SKM-1 treated with dmso at 0.1 percent for 144 hours (cell line): ENCODE measurements around the gene TM4SF5.

Experiments used
- DNase-seq: peaks from one replicate; lab custom pipeline; 2025; ENCODE audit not compliant: unreplicated experiment; lab: John Stamatoyannopoulos, UW

Gene TM4SF5

GRCh38 chr17:4744999-4745969, 26.4 kb upstream of the TM4SF5 start:
- DNase-seq = no peak

- DNase-seq = no peak
Measured at GRCh38 chr17:4747847-4748246, 23.8 kb upstream of the TM4SF5 start.

- no peak for DNase-seq
Measured at GRCh38 chr17:4748686-4749085, 23.0 kb upstream of the TM4SF5 start.

DNA sequence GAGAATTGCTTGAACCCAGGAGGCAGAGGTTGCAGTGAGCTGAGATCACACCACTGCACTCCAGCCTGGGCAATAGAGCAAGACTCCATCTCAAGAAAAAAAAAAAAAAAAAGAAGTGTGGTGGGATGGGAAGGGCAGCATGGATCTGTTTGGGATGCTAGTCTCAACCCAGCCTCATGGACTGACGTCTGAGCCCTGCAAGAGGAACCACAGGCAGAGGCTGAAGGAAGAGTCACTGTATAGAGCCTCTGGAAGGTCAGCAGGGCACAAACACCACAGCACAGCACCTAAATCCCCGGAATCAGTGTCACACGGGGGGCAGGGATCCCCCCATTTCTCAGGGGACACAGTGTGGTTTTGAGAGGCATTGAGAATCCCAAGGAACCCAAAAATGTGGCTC, 21.1 kb upstream of the TM4SF5 start:
- no peak for DNase-seq

GRCh38 chr17:4751932-4752331, 19.8 kb upstream of the TM4SF5 start:
- no peak for DNase-seq

- DNase-seq = no peak
Measured at GRCh38 chr17:4753392-4753791, 18.3 kb upstream of the TM4SF5 start.

DNA sequence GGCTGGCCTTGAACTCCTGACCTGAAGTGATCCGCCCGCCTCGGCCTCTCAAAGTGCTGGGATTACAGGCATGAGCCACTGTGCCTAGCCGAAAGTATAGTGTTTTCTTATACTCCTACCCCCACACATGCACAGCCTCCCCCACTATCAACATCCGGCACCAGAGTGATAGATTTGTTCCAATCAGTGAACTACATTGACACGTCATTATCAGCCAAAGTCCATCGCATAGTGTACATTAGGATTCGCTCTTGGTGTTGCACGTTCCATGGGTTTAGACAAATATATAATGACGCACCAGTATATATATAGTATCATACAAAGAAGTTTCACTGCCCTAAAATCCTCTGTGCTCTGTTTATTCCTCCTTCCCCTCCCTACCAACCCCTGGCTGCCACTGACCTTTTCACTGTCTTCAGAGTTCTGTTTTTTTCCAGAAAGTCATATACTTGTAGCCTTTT, 11.9 kb upstream of the TM4SF5 start:
- DNase-seq = no peak

- peak; percentile 67 for DNase-seq
Measured at GRCh38 chr17:4764595-4764994, 7.1 kb upstream of the TM4SF5 start.

DNA sequence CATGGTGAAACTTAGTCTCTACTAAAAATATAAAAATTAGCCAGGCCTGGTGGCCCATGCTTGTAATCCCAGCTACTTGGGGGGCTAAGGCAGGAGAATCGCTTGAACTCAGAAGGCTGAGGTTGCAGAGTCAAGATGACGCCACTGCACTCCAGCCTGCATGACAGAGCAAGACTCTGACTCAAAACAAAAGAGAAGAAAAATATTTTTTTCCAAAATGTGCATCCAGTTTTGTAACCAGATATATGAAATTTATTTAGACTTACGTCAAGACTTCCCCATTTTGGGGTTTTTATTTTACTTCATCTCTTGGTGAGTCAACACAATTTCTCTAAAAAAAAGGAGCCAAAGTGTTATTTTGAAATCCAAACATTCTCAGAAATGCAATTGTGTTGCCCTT, 5.5 kb upstream of the TM4SF5 start:
- DNase-seq = no peak

DNA sequence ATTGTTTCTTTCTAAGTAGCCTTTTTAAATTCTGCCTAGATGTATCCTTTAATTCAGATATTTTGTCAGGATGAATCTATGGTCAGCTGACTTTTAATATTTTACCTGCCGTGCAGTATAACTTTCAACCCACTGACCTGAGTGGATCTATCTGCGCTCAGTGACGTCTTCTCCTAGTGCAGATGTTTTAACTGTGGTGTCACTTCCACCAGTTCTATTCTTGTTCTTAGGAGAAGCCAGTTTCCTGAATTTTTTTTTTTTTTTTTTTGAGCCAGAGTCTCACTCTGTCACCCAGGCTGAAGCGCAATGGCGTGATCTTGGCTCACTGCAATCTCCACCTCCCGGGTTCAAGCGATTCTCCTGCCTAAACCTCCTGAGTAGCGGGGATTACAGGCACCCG, 5.0 kb upstream of the TM4SF5 start:
- no peak for DNase-seq

- DNase-seq = no peak
Measured at GRCh38 chr17:4768298-4768697, 3.4 kb upstream of the TM4SF5 start.

GRCh38 chr17:4769628-4770027, 2.1 kb upstream of the TM4SF5 start:
- DNase-seq = no peak

DNA sequence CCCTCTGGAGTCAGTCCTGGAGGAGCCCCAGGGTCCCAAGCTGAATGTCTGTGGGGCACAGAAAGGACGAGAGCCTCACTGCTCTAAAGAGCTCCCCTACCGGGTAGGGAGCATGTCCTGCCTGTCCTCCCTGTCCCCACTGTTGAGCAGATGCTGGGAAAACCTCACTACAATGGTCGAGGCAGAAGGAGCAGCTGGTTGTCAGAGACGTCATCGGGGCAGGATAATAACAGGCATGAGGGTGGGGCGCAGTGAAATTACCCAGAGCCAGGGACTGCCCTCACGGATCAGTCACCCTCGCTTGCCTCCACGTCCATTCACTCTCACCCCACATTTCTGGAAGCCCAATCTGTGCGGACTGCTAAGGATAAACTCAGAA, 538 bp downstream of the TM4SF5 start:
- no peak for DNase-seq

DNA sequence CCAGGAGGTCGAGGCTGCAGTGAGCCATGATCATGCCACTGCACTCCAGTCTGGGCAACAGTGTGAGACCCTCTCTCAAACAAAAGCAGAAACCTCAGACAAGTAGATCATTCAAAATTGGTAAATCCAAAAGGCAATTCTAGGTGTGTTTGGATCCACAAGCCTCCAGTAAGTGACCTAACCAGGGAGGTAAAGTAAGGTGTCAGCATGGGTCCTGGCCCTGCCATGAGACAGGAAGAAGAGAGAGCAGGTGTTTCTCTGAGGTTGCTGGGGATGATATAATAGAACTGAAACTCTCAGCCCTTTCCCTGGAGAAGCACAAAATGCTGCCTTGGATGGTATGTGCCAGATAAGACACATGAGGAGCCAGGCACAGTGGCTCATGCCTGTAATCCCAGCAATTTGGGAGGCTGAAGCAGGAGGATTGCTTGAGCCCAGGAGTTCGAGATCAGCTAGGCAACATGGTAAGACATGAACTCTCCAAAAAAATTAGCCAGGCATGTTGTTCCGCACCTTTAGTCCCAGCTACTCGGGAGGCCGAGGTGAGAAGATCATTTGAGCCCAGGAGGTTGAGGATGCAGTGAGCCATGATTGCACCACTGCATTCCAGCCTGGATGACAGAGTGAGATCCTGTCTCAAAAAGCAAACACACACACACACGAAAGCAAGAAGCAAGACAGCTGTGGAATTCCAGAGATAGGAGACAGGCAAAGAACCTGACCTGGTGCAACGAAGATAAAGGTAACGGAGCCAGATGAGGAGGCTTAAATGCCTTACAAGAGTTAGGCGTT, 6.5 kb downstream of the TM4SF5 start:
- DNase-seq = no peak

DNA sequence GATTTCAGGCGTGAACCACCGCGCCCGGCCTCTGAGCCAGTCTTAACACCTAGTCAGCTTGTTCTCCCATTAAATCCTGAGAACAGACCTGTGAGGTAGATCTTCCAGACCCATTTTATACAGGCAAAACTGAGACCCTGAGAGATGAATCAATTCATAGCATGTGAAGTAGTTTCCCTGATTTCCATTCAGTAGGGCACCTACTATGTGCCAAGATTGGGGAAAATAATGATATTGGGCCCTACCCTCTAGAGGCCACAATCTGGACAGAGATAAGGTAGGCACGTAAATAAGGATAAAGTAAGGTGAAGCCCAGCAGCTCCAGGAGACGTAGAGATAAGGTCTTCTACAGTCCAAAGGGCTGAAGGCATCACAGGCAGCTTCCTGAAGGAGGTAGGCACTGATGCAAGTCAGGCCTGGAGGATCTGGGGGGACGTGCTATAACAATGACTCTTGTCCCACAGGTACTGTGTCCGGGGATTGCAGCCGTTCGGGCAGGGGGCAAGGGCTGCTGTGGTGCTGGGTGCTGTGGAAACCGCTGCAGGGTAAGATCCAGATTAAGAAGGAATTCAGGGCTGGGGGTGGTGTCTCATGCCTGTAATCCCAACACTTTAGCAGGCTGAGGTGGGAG, 8.8 kb downstream of the TM4SF5 start:
- DNase-seq = no peak

GRCh38 chr17:4782652-4783051, 11.0 kb downstream of the TM4SF5 start:
- DNase-seq = no peak

- DNase-seq = no peak
Measured at GRCh38 chr17:4785311-4786105, 13.8 kb downstream of the TM4SF5 start.

GRCh38 chr17:4786106-4786511, 14.4 kb downstream of the TM4SF5 start, which contains the start of gene VMO1:
TSS of gene VMO1 (minus strand) at chr17:4786364. CDS start at chr17:4786352, 12 bp downstream.
- DNase-seq = no peak

DNA sequence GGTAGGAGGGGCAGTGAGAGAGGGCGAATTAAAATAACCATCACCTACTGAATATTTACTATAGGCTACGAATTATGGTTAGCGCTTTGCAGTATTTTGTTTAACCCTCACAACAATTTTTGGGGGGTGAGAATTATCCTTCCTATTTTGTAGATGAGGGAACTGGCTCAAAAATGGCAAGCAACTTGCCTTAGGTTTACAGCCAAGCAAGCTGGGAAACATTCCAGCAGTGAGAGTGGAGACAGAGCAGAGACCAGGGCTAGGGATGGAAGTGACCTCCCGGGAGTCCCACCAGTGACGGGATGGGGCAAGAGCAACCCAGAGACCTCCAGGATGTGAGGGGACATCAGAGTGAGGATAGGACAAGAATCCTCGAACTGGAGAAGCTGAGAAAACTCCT, 14.8 kb downstream of the TM4SF5 start:
- DNase-seq = no peak

DNA sequence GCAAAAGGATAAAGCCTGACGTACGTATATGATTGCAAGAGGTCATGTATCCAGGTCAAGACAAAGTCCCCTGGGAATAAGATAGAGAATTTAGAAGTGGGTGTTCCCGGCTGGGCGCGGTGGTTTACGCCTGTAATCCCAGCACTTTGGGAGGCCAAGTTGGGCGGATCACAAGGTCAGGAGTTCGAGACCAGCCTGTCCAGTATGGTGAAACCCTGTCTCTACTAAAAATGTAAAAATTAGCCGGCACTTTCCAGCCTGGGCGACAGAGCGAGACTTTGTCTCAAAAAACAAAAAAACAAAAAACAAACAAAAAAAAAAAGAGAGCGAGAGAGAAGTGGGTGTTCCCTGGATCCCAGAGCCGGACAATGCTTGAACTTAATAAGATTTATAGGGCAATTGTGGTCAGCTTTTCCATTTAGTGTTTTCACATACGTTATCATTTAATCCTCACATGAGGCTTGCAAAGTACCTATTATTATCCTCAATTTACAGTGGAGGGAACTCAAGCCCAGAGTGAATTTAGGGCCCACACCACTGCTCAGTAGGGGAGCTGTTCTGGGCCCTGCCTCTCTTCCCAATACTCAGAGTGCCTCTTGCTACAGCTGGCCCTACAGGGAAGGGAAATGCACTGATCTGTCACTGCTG, 16.6 kb downstream of the TM4SF5 start:
- no peak for DNase-seq
